ENCODE measurements around the gene HDAC4.

The HDAC4 gene

GRCh38 chr2:239186516-239187357 is 214.1 kb downstream of the HDAC4 start:
- TF ChIP-seq CTBP1 (IDR thresholded peaks at IDR 0.05; ENCODE audit: borderline replicate concordance) (no peak), ARNT (IDR thresholded peaks at IDR 0.05) (no peak), HDGF (IDR thresholded peaks at IDR 0.05; ENCODE audit: borderline replicate concordance) (no peak), SP1 (IDR thresholded peaks at IDR 0.05) (no peak), FOXA1 (IDR thresholded peaks at IDR 0.05) (no peak), BHLHE40 (IDR thresholded peaks at IDR 0.05; ENCODE audit: borderline replicate concordance) (no peak), ELF4 (IDR thresholded peaks at IDR 0.05) (no peak), PKNOX1 (IDR thresholded peaks at IDR 0.05) (no peak), LEF1 (IDR thresholded peaks at IDR 0.05; ENCODE audit: borderline replicate concordance) (no peak), FOXK2 (IDR thresholded peaks at IDR 0.05) (no peak), TARDBP (IDR thresholded peaks at IDR 0.05) (no peak), L3MBTL2 (conservative IDR thresholded peaks at IDR 0.05) (no peak), ZNF384 (IDR thresholded peaks at IDR 0.05) (no peak), NFRKB (IDR thresholded peaks at IDR 0.05) (no peak), FOXM1 (IDR thresholded peaks at IDR 0.05; ENCODE audit: borderline replicate concordance) (no peak), SUZ12 (IDR thresholded peaks at IDR 0.05) (no peak)
- ChIA-PET CTCF (no interaction called here), POLR2A (no interaction called here)
- DNase-seq (ENCODE audit: extremely low spot score), result no peak

- CTCF ChIA-PET, result no interaction called here
- POLR2A ChIA-PET, result no interaction called here
- no peak for DNase-seq (ENCODE audit: extremely low spot score)
- TF ChIP-seq TARDBP (IDR thresholded peaks at IDR 0.05) (no peak), SUZ12 (IDR thresholded peaks at IDR 0.05) (no peak), FOXA1 (IDR thresholded peaks at IDR 0.05) (no peak), HDGF (IDR thresholded peaks at IDR 0.05; ENCODE audit: borderline replicate concordance) (no peak), ZNF384 (IDR thresholded peaks at IDR 0.05) (no peak), SP1 (IDR thresholded peaks at IDR 0.05) (no peak), FOXK2 (IDR thresholded peaks at IDR 0.05) (no peak), ELF4 (IDR thresholded peaks at IDR 0.05) (no peak), FOXM1 (IDR thresholded peaks at IDR 0.05; ENCODE audit: borderline replicate concordance) (no peak), NFRKB (IDR thresholded peaks at IDR 0.05) (no peak), L3MBTL2 (conservative IDR thresholded peaks at IDR 0.05) (no peak), BHLHE40 (IDR thresholded peaks at IDR 0.05; ENCODE audit: borderline replicate concordance) (no peak)
Measured at GRCh38 chr2:239184968-239185903, 215.6 kb downstream of the HDAC4 start.

GRCh38 chr2:239184179-239184578 is 216.6 kb downstream of the HDAC4 start:
- no peak for DNase-seq (ENCODE audit: extremely low spot score)
- no peak for TF ChIP-seq ZNF384 (IDR thresholded peaks at IDR 0.05)
- no peak for TF ChIP-seq PKNOX1 (IDR thresholded peaks at IDR 0.05)
- no peak for TF ChIP-seq FOXK2 (IDR thresholded peaks at IDR 0.05)
- TF ChIP-seq LEF1 (IDR thresholded peaks at IDR 0.05; ENCODE audit: borderline replicate concordance), result no peak
- TF ChIP-seq NFRKB (IDR thresholded peaks at IDR 0.05), result no peak
- TF ChIP-seq SUZ12 (IDR thresholded peaks at IDR 0.05), result no peak
- TF ChIP-seq ARNT (IDR thresholded peaks at IDR 0.05), result no peak
- TF ChIP-seq FOXA1 (IDR thresholded peaks at IDR 0.05), result no peak
- no peak for TF ChIP-seq L3MBTL2 (conservative IDR thresholded peaks at IDR 0.05)
- no peak for TF ChIP-seq ELF4 (IDR thresholded peaks at IDR 0.05)
- no peak for TF ChIP-seq FOXM1 (IDR thresholded peaks at IDR 0.05; ENCODE audit: borderline replicate concordance)
- TF ChIP-seq TARDBP (IDR thresholded peaks at IDR 0.05), result no peak
- POLR2A ChIA-PET, result no interaction called here
- CTCF ChIA-PET, result no interaction called here

GRCh38 chr2:239182981-239183791 is 217.6 kb downstream of the HDAC4 start:
- TF ChIP-seq SUZ12 (IDR thresholded peaks at IDR 0.05) (no peak), ELF4 (IDR thresholded peaks at IDR 0.05) (no peak), ARNT (IDR thresholded peaks at IDR 0.05) (no peak), FOXM1 (IDR thresholded peaks at IDR 0.05; ENCODE audit: borderline replicate concordance) (no peak), NFRKB (IDR thresholded peaks at IDR 0.05) (no peak)
- CTCF ChIA-PET, result no interaction called here
- DNase-seq (ENCODE audit: extremely low spot score), result no peak
- POLR2A ChIA-PET, result no interaction called here

GRCh38 chr2:239181903-239182581 is 218.8 kb downstream of the HDAC4 start:
- TF ChIP-seq ELF4 (IDR thresholded peaks at IDR 0.05) (no peak), HDGF (IDR thresholded peaks at IDR 0.05; ENCODE audit: borderline replicate concordance) (no peak), FOXK2 (IDR thresholded peaks at IDR 0.05) (no peak), L3MBTL2 (conservative IDR thresholded peaks at IDR 0.05) (no peak), ZNF384 (IDR thresholded peaks at IDR 0.05) (no peak), PKNOX1 (IDR thresholded peaks at IDR 0.05) (no peak), TARDBP (IDR thresholded peaks at IDR 0.05) (no peak), BHLHE40 (IDR thresholded peaks at IDR 0.05; ENCODE audit: borderline replicate concordance) (no peak), FOXM1 (IDR thresholded peaks at IDR 0.05; ENCODE audit: borderline replicate concordance) (no peak), FOXA1 (IDR thresholded peaks at IDR 0.05) (no peak), SP1 (IDR thresholded peaks at IDR 0.05) (no peak), NFRKB (IDR thresholded peaks at IDR 0.05) (no peak), LEF1 (IDR thresholded peaks at IDR 0.05; ENCODE audit: borderline replicate concordance) (no peak), SUZ12 (IDR thresholded peaks at IDR 0.05) (no peak), CTBP1 (IDR thresholded peaks at IDR 0.05; ENCODE audit: borderline replicate concordance) (no peak), ARNT (IDR thresholded peaks at IDR 0.05) (no peak)
- POLR2A ChIA-PET, result no interaction called here
- CTCF ChIA-PET, result no interaction called here
- no peak for DNase-seq (ENCODE audit: extremely low spot score)

Data from HEK293T (cell line).